Gastroesophageal sphincter (tissue), 3 donors: ENCODE measurements around the gene RELCH.

ENCODE experiments used
- CTCF ChIP-seq, 4 experiments: fragments of 200-600 bp in 2 of 4; fragments of 450-650 bp in 2 of 4; sonication (generic) in 1 of 4; IDR thresholded peaks; one replicate each; pipeline ENCODE4 v1.5.1; 2017 to 2019; ENCODE audit warnings: antibody characterized with exemption in 4 of 4, mild to moderate bottlenecking in 2 of 4, moderate library complexity in 2 of 4
- EP300 ChIP-seq: sonication (generic); formaldehyde crosslinking; IDR thresholded peaks from one replicate; pipeline ENCODE4 v1.6.1; 2017; ENCODE audit warnings: antibody characterized with exemption, mild to moderate bottlenecking
- POLR2A ChIP-seq, 2 donors: fragments of 450-650 bp; IDR thresholded peaks; one replicate each; pipeline ENCODE4 v1.6.1; 2017; ENCODE audit warnings: antibody characterized with exemption in 2 of 2, mild to moderate bottlenecking in 2 of 2, moderate library complexity in 1 of 2
- POLR2AphosphoS5 ChIP-seq: sonication (generic); formaldehyde crosslinking; IDR thresholded peaks from one replicate; pipeline ENCODE4 v1.6.1; 2017; ENCODE audit warnings: antibody characterized with exemption

GRCh38 chr18:62331581-62332356, 144.7 kb downstream of the RELCH start:
- TF ChIP-seq EP300: no peak
- TF ChIP-seq CTCF (IDR thresholded peaks at IDR 0.05): no peak
- no peak for TF ChIP-seq POLR2AphosphoS5
- no peak for TF ChIP-seq POLR2A (IDR thresholded peaks at IDR 0.05)
